Stimulated activated CD8-positive, alpha-beta memory T cell treated with anti-CD3 and anti-CD28 coated beads, Interleukin-7, amount 100 ng/mL, for 48 hours (primary cell): Measurements from ENCODE around the gene LEFTY2.
"Not testable (repeated sequence)": the region's sequence is repeated elsewhere in the genome, so short reads cannot be mapped to it uniquely, and the experiment has no call there.

Experiments
- DNase-seq, 2 donors: peaks; one replicate each; pipeline ENCODE4 v3.0.0-alpha.2; 2020; ENCODE audit warnings: low read depth in 1 of 2; ENCODE audit errors: extremely low read depth in 1 of 2

The LEFTY2 gene

DNA sequence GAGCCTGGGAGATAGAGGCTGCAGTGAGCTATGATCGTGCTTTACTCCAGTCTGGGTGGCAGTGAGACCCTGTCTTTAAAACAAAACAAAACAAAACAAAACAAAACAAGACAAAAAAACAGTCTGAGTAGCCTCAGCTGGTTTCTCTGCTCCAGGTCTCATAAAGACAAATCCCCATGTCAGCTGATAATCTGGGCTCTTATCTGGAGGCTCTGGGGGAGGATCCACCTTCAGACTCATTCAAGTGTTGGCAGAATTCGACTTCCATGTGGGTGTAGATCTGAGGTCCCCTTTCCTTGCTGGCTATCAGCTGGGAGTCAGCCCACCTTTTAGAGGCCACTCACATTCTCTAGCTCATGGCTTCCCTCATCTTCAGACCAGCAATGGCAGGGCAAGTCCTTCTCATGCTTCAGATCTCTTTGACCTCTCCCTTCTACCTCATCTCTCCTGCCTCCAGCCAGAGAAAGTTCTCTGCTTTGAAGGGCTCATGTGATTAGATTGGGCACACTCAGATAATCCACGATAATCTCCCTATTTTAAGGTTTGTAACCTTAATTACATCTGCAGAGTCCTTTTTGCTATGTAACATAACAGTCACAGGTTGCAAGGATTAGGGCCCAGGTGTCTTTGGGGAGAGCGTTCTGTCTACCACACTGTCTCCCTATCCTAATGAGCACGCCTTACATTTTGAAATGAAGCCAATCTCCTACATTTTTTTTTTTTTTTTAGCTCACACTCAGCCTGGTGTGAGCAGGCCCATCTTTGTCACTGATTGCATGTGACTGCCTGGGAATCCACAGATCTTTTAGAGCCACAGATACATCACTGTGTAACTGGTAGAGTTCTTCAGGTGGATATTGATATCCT lies 9.5 kb downstream of the LEFTY2 start:
- DNase-seq = no peak

DNA sequence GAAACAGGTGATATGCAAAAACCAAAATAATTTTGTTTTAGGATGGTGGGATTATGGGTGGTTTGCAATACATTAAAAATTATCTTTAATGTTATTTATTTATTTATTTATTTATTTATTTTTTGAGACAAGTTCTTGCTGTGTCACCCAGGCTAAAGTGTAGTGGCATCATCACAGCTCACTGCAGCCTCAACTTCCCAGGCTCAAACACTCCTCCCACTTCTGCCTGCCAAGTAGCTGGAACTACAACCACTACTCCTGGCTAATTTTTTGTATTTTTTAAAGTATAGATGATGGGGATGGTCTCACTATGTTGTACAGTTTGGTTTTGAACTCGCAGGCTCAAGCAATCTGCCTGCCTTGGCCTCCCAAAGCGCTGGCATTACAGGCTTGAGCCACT lies 10.5 kb downstream of the LEFTY2 start:
- no peak for DNase-seq

DNA sequence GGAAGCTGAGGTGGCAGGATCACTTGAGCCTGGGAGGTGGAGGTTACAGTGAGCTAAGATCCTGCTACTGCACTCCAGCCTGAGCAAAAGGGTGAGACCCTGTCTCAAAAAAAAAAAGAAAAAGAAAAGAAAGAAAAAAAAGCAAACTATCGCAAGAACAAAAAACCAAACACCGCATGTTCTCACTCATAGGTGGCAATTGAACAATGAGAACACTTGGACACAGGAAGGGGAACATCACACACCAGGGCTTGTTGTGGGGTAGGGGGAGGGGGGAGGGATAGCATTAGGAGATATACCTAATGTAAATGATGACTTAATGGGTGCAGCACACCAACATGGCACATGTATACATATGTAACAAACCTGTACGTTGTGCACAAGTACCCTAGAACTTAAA lies 11.6 kb downstream of the LEFTY2 start:
- not testable (repeated sequence) for DNase-seq

- DNase-seq = no peak
Measured at GRCh38 chr1:225928186-225929175, 12.5 kb downstream of the LEFTY2 start.

GRCh38 chr1:225926551-225927113 lies 14.4 kb downstream of the LEFTY2 start:
- no peak for DNase-seq

DNA sequence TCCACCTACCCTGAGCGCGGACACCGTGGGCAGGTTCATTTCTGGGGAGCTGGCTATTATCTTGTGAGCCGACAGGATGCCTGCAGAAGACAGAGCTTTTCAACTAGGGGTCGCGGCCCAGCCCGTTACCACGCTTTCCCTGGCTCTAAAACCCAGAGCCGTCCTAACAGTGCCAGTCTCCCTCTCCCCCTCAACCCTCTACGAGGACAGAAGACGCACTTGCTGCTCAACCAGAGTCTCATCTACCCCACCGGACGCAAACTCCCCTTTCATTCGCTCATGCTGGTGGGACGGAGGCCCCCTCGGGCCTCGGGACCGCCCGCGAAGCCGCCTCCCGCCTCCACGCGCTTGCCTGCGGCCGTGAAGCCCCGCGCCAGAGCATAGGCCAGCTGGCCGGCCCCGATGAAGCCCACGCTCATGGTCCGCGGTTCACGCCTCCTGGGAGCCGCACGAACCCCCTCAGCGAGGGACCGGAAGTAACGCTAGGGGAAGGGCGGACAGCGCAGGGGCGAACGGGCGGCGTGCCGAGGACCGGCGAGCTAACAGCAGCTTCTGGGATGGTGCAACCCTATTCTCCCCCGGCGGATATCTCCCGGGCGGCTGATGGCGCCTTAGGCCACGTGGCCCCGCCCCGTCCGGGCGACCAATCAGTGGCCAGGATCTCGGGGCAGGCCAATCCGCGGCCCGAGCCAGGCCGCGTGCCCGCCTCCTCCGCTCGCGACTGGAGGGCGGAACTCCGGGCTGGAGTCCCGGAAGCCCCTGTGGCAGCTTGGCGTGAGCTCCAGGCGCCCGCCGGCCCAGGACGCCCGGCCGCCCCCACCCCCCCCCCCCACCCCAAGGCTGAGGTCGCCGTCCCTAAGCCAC lies 17.1 kb downstream of the LEFTY2 start, which contains the start of gene PYCR2:
Gene PYCR2 (minus strand): TSS at position 559 of the 864 bp plus-strand sequence. CDS start 140 bp downstream, at position 419.
- peak; percentile 90 to 95 for DNase-seq

- no peak for DNase-seq
Measured at GRCh38 chr1:225923381-225923691, 17.7 kb downstream of the LEFTY2 start.

DNA sequence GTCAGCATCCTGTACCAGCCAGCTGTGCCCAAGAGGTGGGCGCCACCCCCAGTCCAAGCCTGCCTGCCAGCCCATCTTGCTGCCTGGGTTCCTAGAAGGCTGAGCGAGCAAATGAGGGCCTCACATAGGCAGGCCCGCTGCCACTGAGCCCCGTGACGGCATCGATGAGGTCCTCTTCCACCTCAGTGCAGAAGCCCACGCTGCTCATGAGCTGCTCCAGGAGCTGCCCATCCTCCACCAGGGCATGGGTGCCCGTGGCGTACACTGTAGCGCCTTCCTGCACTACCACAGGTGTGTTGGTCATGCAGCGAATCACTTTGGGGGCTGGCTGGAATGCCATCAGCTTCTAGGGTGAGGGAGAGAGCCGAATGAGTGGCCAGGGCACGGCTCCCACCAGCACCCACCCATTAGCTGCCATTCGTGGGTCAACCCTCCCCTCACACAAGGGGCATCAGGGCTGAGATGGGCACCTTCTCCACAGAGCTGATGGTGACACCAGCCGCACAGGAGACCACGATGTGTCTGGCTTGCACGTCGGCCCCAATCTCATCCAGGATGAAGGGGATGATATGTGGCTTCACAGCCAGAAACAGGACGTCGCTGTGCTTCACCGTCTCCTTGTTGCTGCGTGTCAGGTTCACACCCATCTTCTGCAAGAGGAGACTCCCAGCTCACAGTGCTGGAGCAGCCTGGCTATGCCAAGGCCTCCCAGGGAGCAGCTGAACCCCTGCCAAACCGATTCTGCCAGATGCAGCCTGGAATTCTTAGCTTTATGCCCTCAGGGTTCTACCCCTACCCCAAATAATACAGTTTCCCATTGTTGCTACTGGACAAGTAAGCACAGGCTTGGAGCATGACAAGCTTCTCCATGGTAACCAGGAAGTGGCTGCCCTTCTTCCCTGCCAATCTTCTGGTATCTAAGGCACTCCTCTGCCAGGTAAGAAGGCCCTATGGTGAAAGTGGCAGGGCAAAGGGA lies 19.0 kb downstream of the LEFTY2 start:
- no peak for DNase-seq

DNA sequence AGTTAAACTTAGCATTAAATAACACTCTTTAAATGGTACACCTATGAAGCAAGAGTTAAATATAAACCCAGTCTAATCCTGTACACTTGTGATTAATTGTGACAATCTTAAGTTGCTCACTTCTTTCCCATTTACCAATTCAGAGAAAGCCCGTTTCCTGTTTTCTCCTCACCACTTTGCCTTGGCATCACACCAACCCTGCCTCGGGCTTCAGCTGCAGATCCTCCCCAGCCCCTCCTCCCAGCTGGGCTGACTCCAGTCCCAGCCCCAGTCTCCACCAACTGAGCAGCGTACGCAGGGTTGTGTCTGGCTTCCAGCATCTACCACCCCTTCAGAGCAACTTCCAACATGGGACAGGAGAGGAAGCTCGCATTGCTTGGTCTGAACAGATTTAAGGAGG lies 21.1 kb downstream of the LEFTY2 start:
- no peak for DNase-seq

DNA sequence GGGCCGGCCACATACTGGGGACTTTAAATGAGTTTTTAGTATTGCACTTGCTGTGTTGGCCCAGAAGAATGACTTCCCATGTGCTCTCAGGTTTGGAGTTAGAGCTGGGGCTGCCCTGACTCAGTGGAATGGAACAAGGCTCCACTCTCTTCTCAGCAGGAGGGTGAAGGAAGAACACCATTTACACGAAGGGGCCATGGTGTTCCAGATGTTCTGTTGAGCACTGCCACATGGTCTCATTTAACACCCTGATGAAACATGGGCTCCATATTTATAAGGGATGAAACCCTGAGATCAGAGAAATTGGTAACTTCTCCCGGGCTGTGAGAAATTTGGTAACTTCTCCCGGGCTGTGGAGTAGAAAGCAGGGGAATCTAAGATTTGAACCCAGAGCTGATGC lies 22.7 kb downstream of the LEFTY2 start:
- DNase-seq = no peak

- no peak for DNase-seq
Measured at GRCh38 chr1:225917536-225917935, 23.5 kb downstream of the LEFTY2 start.

GRCh38 chr1:225917101-225917500 lies 23.9 kb downstream of the LEFTY2 start:
- DNase-seq = no peak

GRCh38 chr1:225915538-225915991 lies 25.5 kb downstream of the LEFTY2 start:
- no peak for DNase-seq

DNA sequence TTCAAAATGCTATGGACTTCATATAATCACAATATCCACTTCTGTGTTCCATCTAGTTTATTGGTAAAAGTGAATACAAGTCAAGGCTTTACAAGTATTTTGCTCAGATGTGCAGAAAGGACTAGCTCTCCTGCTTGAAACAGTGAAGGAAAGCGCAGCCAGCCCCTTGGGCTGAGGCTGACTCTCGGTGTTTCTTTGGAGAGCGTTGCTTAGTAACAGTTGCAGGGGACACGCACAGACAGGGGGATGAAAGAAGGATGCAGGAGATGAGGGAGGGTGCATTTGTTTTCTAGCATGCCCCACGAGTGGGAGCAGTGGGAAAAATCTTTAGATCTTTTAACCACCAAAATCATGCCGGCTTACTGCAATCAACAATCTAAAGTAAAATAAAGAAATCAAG lies 26.1 kb downstream of the LEFTY2 start:
- no peak for DNase-seq

DNA sequence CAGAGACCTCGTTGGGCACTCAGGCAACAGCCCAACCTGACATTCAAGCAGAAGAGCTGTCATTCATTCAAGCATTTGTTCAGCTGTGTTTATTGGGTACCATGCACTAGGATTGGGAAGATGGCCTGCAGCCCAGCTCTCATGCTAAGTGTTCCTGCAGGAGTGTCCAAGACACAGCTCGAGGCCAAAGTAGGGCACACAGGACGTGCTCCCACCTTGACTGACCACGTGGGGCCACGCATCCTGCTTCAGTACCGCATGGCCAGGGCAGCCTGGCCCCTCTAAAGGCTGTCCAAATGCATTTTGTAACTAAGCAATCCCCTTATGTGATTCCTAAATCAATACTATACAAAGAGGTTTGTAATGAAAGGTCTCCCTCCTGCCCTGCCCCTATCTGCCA lies 26.6 kb downstream of the LEFTY2 start:
- DNase-seq = no peak

- peak; percentile 37 to 39 for DNase-seq
Measured at GRCh38 chr1:225911191-225912130, 29.6 kb downstream of the LEFTY2 start.

- no peak for DNase-seq
Measured at GRCh38 chr1:225909477-225909876, 31.5 kb downstream of the LEFTY2 start.

GRCh38 chr1:225908773-225909172 lies 32.2 kb downstream of the LEFTY2 start:
- DNase-seq = no peak
